C4-2B (cell line): ENCODE measurements around the gene CCDC71.

Experiments
- CTCF ChIP-seq: fragments of 450-650 bp; conservative IDR thresholded peaks from 2 replicates; pipeline ENCODE4 v1.5.1; 2017; ENCODE audit warnings: mild to moderate bottlenecking
- ZFX ChIP-seq: fragments of 450-650 bp; IDR thresholded peaks from 2 replicates; pipeline ENCODE4 v1.6.1; 2017

- no peak for TF ChIP-seq CTCF
- TF ChIP-seq ZFX = no peak
Measured at GRCh38 chr3:49171775-49172500, 5.8 kb upstream of the CCDC71 start.
